Fibroblast of the aortic adventitia (primary cell): ENCODE measurements around the gene C19orf25. TPM values are rescaled to one million over a fixed set of nuclear protein-coding genes. Genes with fewer than 3 reads are reported as not detected.

Experiments used
- DNase-seq: peaks from one replicate; pipeline ENCODE4 v3.0.0-alpha.2; 2010; ENCODE audit warnings: low read depth
- H3K4me3 ChIP-seq: 2 replicates; pipeline ENCODE4 v1.5.1; 2011; ENCODE audit warnings: low read depth, mild to moderate bottlenecking, control low read depth, low read length, moderate library complexity
- total RNA-seq: library from RNA; depleted of rRNA; stranded (reverse); fragments of >200 nt; gene quantifications from 2 replicates; pipeline ENCODE4 v1.2.3, GENCODE V29; 2012; ENCODE audit warnings: low replicate concordance
- TF ChIP-seq, protein P1 (sequence below): IDR thresholded peaks from 2 replicates; pipeline ENCODE4 v1.5.1; 2011; ENCODE audit warnings: mild to moderate bottlenecking, low read length, control low read depth, inconsistent platforms; ENCODE audit not compliant: insufficient read depth

The C19orf25 gene
- total RNA-seq, 1 donor = 26.8 TPM

- no peak for DNase-seq
- TF ChIP-seq, protein P1, sequence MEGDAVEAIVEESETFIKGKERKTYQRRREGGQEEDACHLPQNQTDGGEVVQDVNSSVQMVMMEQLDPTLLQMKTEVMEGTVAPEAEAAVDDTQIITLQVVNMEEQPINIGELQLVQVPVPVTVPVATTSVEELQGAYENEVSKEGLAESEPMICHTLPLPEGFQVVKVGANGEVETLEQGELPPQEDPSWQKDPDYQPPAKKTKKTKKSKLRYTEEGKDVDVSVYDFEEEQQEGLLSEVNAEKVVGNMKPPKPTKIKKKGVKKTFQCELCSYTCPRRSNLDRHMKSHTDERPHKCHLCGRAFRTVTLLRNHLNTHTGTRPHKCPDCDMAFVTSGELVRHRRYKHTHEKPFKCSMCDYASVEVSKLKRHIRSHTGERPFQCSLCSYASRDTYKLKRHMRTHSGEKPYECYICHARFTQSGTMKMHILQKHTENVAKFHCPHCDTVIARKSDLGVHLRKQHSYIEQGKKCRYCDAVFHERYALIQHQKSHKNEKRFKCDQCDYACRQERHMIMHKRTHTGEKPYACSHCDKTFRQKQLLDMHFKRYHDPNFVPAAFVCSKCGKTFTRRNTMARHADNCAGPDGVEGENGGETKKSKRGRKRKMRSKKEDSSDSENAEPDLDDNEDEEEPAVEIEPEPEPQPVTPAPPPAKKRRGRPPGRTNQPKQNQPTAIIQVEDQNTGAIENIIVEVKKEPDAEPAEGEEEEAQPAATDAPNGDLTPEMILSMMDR = no peak
- H3K4me3 ChIP-seq = no peak overlapping the region
These were observed 31.1 kb downstream of the C19orf25 start for GRCh38 chr19:1447944-1448343.

DNA sequence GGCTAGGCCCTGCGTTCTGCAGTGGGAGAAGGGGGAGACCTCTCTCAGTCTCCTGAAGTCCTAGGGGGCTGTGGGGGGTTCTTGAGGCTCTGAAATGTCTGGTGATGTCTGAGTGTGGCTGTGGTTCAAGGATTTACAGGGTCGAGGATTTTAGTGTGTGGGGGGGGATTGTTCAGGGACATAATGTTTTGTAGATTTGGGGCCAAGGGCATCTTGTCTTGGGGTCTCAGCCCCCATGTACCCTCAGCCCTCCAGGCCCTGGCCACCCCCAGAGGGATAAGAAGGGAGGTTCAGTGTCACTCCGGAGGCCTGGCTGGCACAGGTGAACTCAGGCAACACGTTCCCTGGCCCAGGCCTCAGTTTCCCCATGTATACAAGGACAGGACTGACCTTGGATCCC lies 31.5 kb downstream of the C19orf25 start:
- no peak for DNase-seq
- TF ChIP-seq, protein P1 = no peak

DNA sequence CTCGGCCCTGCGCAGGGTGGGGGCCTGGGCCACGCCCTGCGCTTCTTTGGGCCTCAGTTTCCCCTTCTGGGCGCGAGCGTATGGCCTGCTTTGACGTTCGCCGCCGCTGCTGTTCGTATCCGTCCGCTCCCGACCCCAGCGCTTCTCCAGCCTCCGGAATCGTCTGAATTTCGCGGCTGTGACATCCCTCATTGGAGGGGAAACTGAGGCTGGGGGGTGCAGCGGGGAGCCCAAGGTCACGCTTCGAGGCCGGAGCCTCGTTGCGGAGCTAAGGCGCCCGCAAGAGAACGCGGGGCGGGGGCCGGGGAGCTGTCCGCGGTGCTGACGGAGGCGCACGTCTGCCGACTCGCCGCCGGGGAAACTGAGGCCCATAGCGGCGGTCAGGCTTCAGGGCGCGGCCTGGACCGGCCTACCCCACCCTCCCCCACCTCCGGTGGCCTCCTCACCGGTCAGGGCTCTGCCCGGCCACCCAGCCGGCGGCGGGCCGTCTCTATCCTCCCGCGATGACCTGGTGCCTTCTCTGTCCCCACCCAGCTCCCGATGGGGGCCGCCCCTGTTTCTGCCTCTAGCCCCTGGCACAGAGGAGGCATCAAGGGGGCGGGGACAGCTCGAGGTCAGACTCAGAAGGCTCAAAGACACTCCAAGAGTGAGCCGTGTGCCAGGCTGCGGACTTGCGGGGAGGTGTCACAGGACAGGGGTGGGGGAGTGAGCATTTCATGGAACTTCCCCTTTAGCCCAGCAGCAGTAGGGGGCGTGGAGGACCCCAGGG lies 32.1 kb downstream of the C19orf25 start:
- TF ChIP-seq, protein P1 = no peak
- H3K4me3 ChIP-seq = no peak overlapping the region
- no peak for DNase-seq

More for the DNA sequence above, 31.5 kb downstream of the C19orf25 start:
- no peak overlapping the region for H3K4me3 ChIP-seq

DNA sequence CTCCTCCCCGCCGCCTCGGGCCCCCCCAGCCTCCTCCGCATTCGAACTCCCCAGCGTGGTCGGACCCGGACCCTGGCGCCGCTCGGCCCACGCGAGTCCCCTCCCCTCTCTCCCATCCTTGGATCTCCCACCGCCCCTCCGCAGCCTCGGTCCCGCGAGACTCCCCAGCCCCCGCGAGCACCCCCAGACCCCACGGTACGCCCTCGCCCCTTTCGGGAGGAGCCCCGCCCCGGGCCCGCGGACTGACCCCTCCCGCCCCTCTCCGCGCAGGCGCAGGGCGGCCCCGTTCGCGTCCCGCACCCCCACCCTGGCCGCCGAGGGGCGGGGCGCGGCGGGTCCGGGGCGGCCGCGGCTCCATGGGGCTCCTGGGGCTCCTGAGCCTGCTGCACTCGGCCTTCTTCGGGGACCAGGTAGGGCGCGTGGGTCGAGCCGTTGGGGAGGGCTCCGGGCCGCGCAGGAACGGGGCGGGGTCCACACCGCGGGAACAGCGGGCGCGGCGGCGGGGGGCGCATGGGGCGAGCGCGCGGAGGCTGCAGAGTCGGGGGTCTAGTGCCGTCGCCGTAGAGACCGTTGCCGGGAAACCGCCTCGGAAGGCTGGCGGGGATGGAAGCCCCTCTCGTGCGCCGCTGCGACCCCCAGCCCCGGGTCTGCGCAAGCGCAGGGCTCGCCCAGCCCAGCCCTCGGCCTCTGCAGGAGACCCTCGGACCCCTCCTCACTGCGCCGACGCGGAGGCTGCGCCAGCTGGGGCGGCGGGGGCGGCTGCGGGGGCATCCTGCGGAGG lies 32.9 kb downstream of the C19orf25 start:
- TF ChIP-seq, protein P1 = no peak
- H3K4me3 ChIP-seq = peak overlapping the region; percentile 55
- no peak for DNase-seq

GRCh38 chr19:1445185-1445931 lies 33.7 kb downstream of the C19orf25 start:
- H3K4me3 ChIP-seq = peak overlapping the region; percentile 31
- DNase-seq = peak; percentile 30
- TF ChIP-seq, protein P1 = peak; percentile 68

DNA sequence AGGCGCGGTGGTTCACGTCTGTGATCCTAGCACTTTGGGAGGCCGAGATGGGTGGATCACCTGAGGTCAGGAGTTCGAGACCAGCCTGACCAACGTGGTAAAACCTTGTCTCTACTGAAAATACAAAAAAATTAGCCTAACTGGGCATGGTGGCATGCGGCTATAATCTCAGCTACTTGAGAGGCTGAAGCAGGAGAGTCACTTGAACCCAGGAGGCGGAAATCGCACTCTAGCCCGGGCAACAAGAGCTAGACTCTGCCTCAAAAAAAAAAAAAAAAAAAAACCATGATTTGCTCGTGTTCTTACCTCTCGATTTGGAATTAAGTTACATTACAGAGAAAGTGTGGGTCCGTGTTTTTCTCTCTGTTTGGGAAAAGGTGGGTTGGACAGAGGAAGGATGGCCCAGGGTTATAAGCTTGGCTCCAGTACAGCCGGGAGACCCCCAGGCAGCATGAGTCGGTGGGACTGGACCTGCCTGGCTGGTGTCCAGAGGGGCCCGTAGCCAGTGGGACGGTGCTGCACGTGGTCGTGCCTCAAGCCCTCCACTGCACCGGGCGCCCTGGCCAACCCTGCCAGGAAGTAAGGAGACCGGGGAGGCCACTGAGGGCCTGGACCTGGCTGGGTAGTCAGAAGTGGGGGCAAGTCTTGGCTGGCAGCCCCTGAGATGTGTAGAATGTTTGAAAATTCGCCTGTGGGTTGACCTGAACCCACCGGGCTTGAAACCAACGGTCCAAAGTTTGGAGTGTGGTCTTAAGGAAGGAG lies 37.2 kb downstream of the C19orf25 start:
- TF ChIP-seq, protein P1 = no peak
- no peak for DNase-seq
- H3K4me3 ChIP-seq = no peak overlapping the region
